Psoas muscle (tissue), 8 donors: Measurements from ENCODE around the gene CCDC154. TPM values are rescaled to one million over a fixed set of nuclear protein-coding genes. Genes with fewer than 3 reads are reported as not detected.

Source experiments
- ATAC-seq, 4 donors: fragments of 200-7000 bp; cut with Tn5 transposase; one replicate each; pipeline ENCODE4 v1.9.1; 2020; ENCODE audit warnings: moderate library complexity in 3 of 4, mild to moderate bottlenecking in 2 of 4
- DNase-seq, 2 donors: peaks; one replicate each; pipeline ENCODE4 v3.0.0-alpha.2; 2020
- H3K27ac ChIP-seq: fragments of 200-600 bp; one replicate; pipeline ENCODE4 v1.8.0; 2022
- H3K27me3 ChIP-seq, 3 donors: fragments of 200-600 bp in 1 of 3; one replicate each; pipeline versions ENCODE4 v1.6.1 to v1.8.0; 2013 to 2022; ENCODE audit warnings: low read length in 2 of 3, mild to moderate bottlenecking in 2 of 3, moderate library complexity in 1 of 3; ENCODE audit not compliant: insufficient read depth in 3 of 3
- H3K36me3 ChIP-seq, 2 donors: fragments of 200-600 bp in 1 of 2; one replicate each; pipeline versions ENCODE4 v1.6.1 to v1.8.0; 2013 to 2022; ENCODE audit warnings: low read depth in 1 of 2, mild to moderate bottlenecking in 1 of 2, moderate library complexity in 1 of 2; ENCODE audit not compliant: insufficient read depth in 1 of 2
- H3K4me1 ChIP-seq: fragments of 200-600 bp; one replicate; pipeline ENCODE4 v1.8.0; 2022
- H3K4me3 ChIP-seq: fragments of 200-600 bp; one replicate; pipeline ENCODE4 v1.8.0; 2022; ENCODE audit warnings: mild to moderate bottlenecking
- H3K9me3 ChIP-seq: fragments of 200-600 bp; one replicate; pipeline ENCODE4 v1.8.0; 2022
- CTCF ChIP-seq: fragments of 200-600 bp; IDR thresholded peaks from one replicate; pipeline ENCODE4 v1.8.0; 2022; ENCODE audit warnings: antibody characterized with exemption
- WGBS, 3 donors: extraction: QIAGEN DNeasy Blood & Tissue Kit; methylation state at CpG; one replicate each; pipeline versions ENCODE4 v1.1.6 to v1.1.7; 2013; 5-methylcytosine and 5-hydroxymethylcytosine counted together
- intact Hi-C, 2 donors: fragments of 100-400 bp; cut with DNase I; formaldehyde crosslinking; loops; one replicate each; pipeline versions ENCODE4 v1.11.0 to v1.14.2; 2022
- polyA plus RNA-seq, 3 donors: library from polyadenylated mRNA; stranded (reverse); fragments of 200-250 nt; gene quantifications; one replicate each; pipeline ENCODE4 v1.2.3, GENCODE V29; 2013
- total RNA-seq, 4 donors: library from RNA; stranded (reverse); fragmentation: NEBNext Ultra II Directional in 2 of 4; extraction: Animal tissue kit (Norgen Biotek cat#: 25700) in 2 of 4; gene quantifications; one replicate each; pipeline versions ENCODE4 v1.2.1 to v1.2.4, GENCODE V29; 2021 to 2023
- donor health status: healthy with polysubstance abuse.
- donor health status: DM: no; HTN: no; CAD: no; lungs with moderate emphysema.
- donor health status: Bipolar disorder and iron deficiency.
- donor health status: healthy.
- donor health status: DM: yes; HTN: yes; CAD: no.
- donor health status: DM: no; HTN: no; CAD: no.
- donor health status: DM: no; HTN: no; CAD: no.
- donor health status: DM: yes; HTN: yes; CAD: no.

CCDC154 gene
- total and polyA plus RNA-seq, 7 donors = 0.21 to 1.5 (median 0.40) TPM; not detected in 1

GRCh38 chr16:1466968-1467521, 22.7 kb upstream of the CCDC154 start:
- peak in 2 of 4 donors; percentile 43 to 46 for ATAC-seq
- Histone ChIP-seq H3K4me1 (peaks cover 13% of the 10 kb centered on the region), H3K9me3 (no peaks in the 10 kb centered on the region), H3K4me3 (no peak overlapping the region), H3K27me3 (no peaks in the 10 kb centered on the region), H3K27ac (no peak overlapping the region), H3K36me3 (peaks cover 0 to 12% of the 10 kb centered on the region in 2 donors)
- no peak for TF ChIP-seq CTCF
- 57 to 68% (median 67%) methylated on average over 12 to 14 of the region's 14 CpGs for WGBS, 3 donors
- intact Hi-C loops = no loop called here
- DNase-seq = no peak

- intact Hi-C loops = no loop called here
- no peaks in the 10 kb centered on the region for H3K9me3 ChIP-seq
- no peaks in the 10 kb centered on the region for H3K27me3 ChIP-seq
- H3K4me3 ChIP-seq = no peak overlapping the region
- no peak for TF ChIP-seq CTCF
- no peak for ATAC-seq
- peaks cover 11% of the 10 kb centered on the region for H3K4me1 ChIP-seq
- H3K27ac ChIP-seq = no peak overlapping the region
- H3K36me3 ChIP-seq = peaks cover 0 to 20% of the 10 kb centered on the region in 2 donors
- DNase-seq = no peak
- 90 to 93% (median 91%) methylated on average over 24 of the region's 24 CpGs for WGBS, 3 donors
These were observed 21.7 kb upstream of the CCDC154 start for GRCh38 chr16:1466054-1466453.

- Histone ChIP-seq H3K4me1 (peaks cover 6% of the 10 kb centered on the region), H3K4me3 (no peak overlapping the region), H3K9me3 (no peaks in the 10 kb centered on the region), H3K27me3 (no peaks in the 10 kb centered on the region), H3K27ac (no peak overlapping the region), H3K36me3 (peaks cover 2 to 25% of the 10 kb centered on the region in 2 donors)
- ATAC-seq = no peak
- TF ChIP-seq CTCF = no peak
- intact Hi-C loops = no loop called here
- WGBS, 3 donors = 89 to 90% (median 90%) methylated on average over 9 to 13 of the region's 13 CpGs
- DNase-seq = no peak
These were observed 21.2 kb upstream of the CCDC154 start for GRCh38 chr16:1465567-1465915.

GRCh38 chr16:1464894-1465566, 20.7 kb upstream of the CCDC154 start:
- ATAC-seq (no peak), DNase-seq (peak in 1 of 2 donors; percentile 43)
- H3K4me3 ChIP-seq = no peak overlapping the region
- no peaks in the 10 kb centered on the region for H3K27me3 ChIP-seq
- peaks cover 5 to 30% of the 10 kb centered on the region in 2 donors for H3K36me3 ChIP-seq
- peaks cover 4% of the 10 kb centered on the region for H3K4me1 ChIP-seq
- H3K9me3 ChIP-seq = no peaks in the 10 kb centered on the region
- WGBS, 3 donors = 91 to 92% (median 91%) methylated on average over 32 to 33 of the region's 33 CpGs
- no peak for TF ChIP-seq CTCF
- no peak overlapping the region for H3K27ac ChIP-seq
- intact Hi-C loops = no loop called here
